Measurements from ENCODE around the gene PLBD1.

PLBD1 gene

GRCh38 chr12:14564336-14564959 is 3.2 kb downstream of the PLBD1 start:
- DNase-seq (ENCODE audit: low read depth in 2 of 2) = no peak

GRCh38 chr12:14563046-14563445 is 4.6 kb downstream of the PLBD1 start:
- DNase-seq (ENCODE audit: low read depth in 2 of 2) = no peak

- DNase-seq (ENCODE audit: low read depth in 2 of 2) = no peak
Measured at GRCh38 chr12:14562279-14562678, 5.4 kb downstream of the PLBD1 start.

- no peak for DNase-seq (ENCODE audit: low read depth in 2 of 2)
Measured at GRCh38 chr12:14561677-14562238, 5.9 kb downstream of the PLBD1 start.

GRCh38 chr12:14560904-14561574 is 6.6 kb downstream of the PLBD1 start:
- no peak for DNase-seq (ENCODE audit: low read depth in 2 of 2)

- DNase-seq (ENCODE audit: low read depth in 2 of 2) = no peak
Measured at GRCh38 chr12:14558473-14558959, 9.2 kb downstream of the PLBD1 start.

- no peak for DNase-seq (ENCODE audit: low read depth in 2 of 2)
Measured at GRCh38 chr12:14557966-14558365, 9.7 kb downstream of the PLBD1 start.

- DNase-seq (ENCODE audit: low read depth in 2 of 2) = no peak
Measured at GRCh38 chr12:14554281-14555007, 13.2 kb downstream of the PLBD1 start.

GRCh38 chr12:14548609-14549008 is 19.1 kb downstream of the PLBD1 start:
- no peak for DNase-seq (ENCODE audit: low read depth in 2 of 2)

GRCh38 chr12:14547571-14547970 is 20.1 kb downstream of the PLBD1 start:
- DNase-seq (ENCODE audit: low read depth in 2 of 2) = no peak

- DNase-seq (ENCODE audit: low read depth in 2 of 2) = no peak
Measured at GRCh38 chr12:14545144-14546124, 22.2 kb downstream of the PLBD1 start.

GRCh38 chr12:14540801-14541462 is 26.8 kb downstream of the PLBD1 start:
- DNase-seq (ENCODE audit: low read depth in 2 of 2) = no peak

GRCh38 chr12:14537088-14537487 is 30.6 kb downstream of the PLBD1 start:
- no peak for DNase-seq (ENCODE audit: low read depth in 2 of 2)

GRCh38 chr12:14532152-14532551 is 35.5 kb downstream of the PLBD1 start:
- DNase-seq (ENCODE audit: low read depth in 2 of 2) = no peak

- DNase-seq (ENCODE audit: low read depth in 2 of 2) = no peak
Measured at GRCh38 chr12:14525964-14526363, 41.7 kb downstream of the PLBD1 start.

GRCh38 chr12:14521822-14522221 is 45.9 kb downstream of the PLBD1 start:
- no peak for DNase-seq (ENCODE audit: low read depth in 2 of 2)

GRCh38 chr12:14514946-14515345 is 52.7 kb downstream of the PLBD1 start:
- DNase-seq (ENCODE audit: low read depth in 2 of 2) = no peak

- no peak for DNase-seq (ENCODE audit: low read depth in 2 of 2)
Measured at GRCh38 chr12:14514154-14514842, 53.4 kb downstream of the PLBD1 start.

- DNase-seq (ENCODE audit: low read depth in 2 of 2) = no peak
Measured at GRCh38 chr12:14510574-14510973, 57.1 kb downstream of the PLBD1 start.

Data from stimulated activated CD8-positive, alpha-beta memory T cell treated with anti-CD3 and anti-CD28 coated beads, Interleukin-2, amount 100 ng/mL, for 1 hour (primary cell).